Endothelial cell of umbilical vein (primary cell): ENCODE data around the gene POLR2J. TPM values are rescaled to one million over a fixed set of nuclear protein-coding genes. Genes with fewer than 3 reads are reported as not detected.

Experiments
- BruUV-seq: library from RNA; stranded (reverse); fragments of 400-500 nt; replicated peaks from 2 replicates; lab custom pipeline; 2021; lab: Mats Ljungman, UMichigan
- CTCF ChIA-PET: fragments of 300-600, 350-600 bp; sonication (Branson Sonifier 250); formaldehyde crosslinking; loops from one replicate; lab custom pipeline; 2021; ENCODE audit warnings: antibody characterized with exemption, inconsistent platforms; lab: Charles Lee
- POLR2A ChIA-PET: fragments of 300-600, 350-600 bp; sonication (Branson Sonifier 250); formaldehyde crosslinking; loops from one replicate; lab custom pipeline; 2021; ENCODE audit warnings: antibody characterized with exemption, inconsistent platforms; lab: Charles Lee
- DNase-seq: peaks from one replicate; pipeline ENCODE4 v3.0.0-alpha.2; 2011; ENCODE audit warnings: low read depth, low spot score
- FAIRE-seq: peaks from 2 replicates; lab custom pipeline; 2011; peaks lifted over from hg19 to GRCh38; lab: Jason Lieb, UNC
- H2AFZ ChIP-seq: 2 replicates; pipeline ENCODE4 v1.6.0; 2012; ENCODE audit warnings: low read depth, low read length, control low read depth, inconsistent platforms
- H3K27ac ChIP-seq: 2 replicates; pipeline ENCODE4 v1.5.1; 2011; ENCODE audit warnings: low read depth, mild to moderate bottlenecking, control low read depth, low read length, moderate library complexity; ENCODE audit not compliant: insufficient read depth
- H3K27me3 ChIP-seq, 2 experiments: 2 replicates each; pipeline versions ENCODE4 v1.6.0 to v1.6.1; 2011; ENCODE audit warnings: low read length in 2 of 2, mixed read lengths in 1 of 2; ENCODE audit not compliant: control insufficient read depth in 2 of 2, insufficient read depth in 2 of 2
- H3K36me3 ChIP-seq, 2 experiments: 2 replicates in 1 of 2; 3 replicates in 1 of 2; pipeline ENCODE4 v1.5.1; 2011; ENCODE audit warnings: low read length in 2 of 2, mild to moderate bottlenecking in 1 of 2, moderate library complexity in 1 of 2; ENCODE audit not compliant: control insufficient read depth in 2 of 2, insufficient read depth in 2 of 2; ENCODE audit errors: extremely low read depth in 1 of 2
- H3K4me1 ChIP-seq: 3 replicates; pipeline ENCODE4 v1.5.1; 2011; ENCODE audit warnings: mild to moderate bottlenecking, low read length; ENCODE audit not compliant: control insufficient read depth, insufficient read depth; ENCODE audit errors: extremely low read depth
- H3K4me2 ChIP-seq: 2 replicates; pipeline ENCODE4 v1.6.1; 2011; ENCODE audit warnings: low read length, control low read depth, mixed read lengths; ENCODE audit not compliant: insufficient read depth
- H3K4me3 ChIP-seq, 3 experiments: fragments of 200-600 bp in 1 of 3; sonication (generic), shearing (Covaris generic) in 1 of 3; replicated peaks in 1 of 3; 2 replicates each; pipeline ENCODE4 v1.5.1; 2011 to 2016; ENCODE audit warnings: control low read depth in 3 of 3, low read length in 3 of 3, mild to moderate bottlenecking in 2 of 3, inconsistent platforms in 1 of 3, low read depth in 1 of 3, moderate library complexity in 1 of 3; ENCODE audit not compliant: insufficient read depth in 1 of 3
- H3K79me2 ChIP-seq: 2 replicates; pipeline ENCODE4 v1.6.0; 2012; ENCODE audit warnings: low read length, inconsistent platforms; ENCODE audit not compliant: control insufficient read depth, insufficient read depth
- H3K9ac ChIP-seq: replicated peaks from 2 replicates; pipeline ENCODE3; 2011; ENCODE audit warnings: low read length, control low read depth; ENCODE audit not compliant: insufficient read depth; ENCODE audit errors: extremely low read depth
- H3K9me1 ChIP-seq: replicated peaks from 3 replicates; pipeline ENCODE4 v1.6.0; 2011; ENCODE audit warnings: mild to moderate bottlenecking, low read length; ENCODE audit not compliant: control insufficient read depth, insufficient read depth; ENCODE audit errors: extremely low read depth
- H3K9me3 ChIP-seq: replicated peaks from 2 replicates; pipeline ENCODE4 v1.5.1; 2012; ENCODE audit warnings: low read length, inconsistent platforms; ENCODE audit not compliant: control insufficient read depth, insufficient read depth
- H4K20me1 ChIP-seq: replicated peaks from 2 replicates; pipeline ENCODE3; 2011; ENCODE audit warnings: mild to moderate bottlenecking, low read length; ENCODE audit not compliant: control insufficient read depth, insufficient read depth; ENCODE audit errors: extremely low read depth
- EZH2 ChIP-seq: IDR thresholded peaks from 2 replicates; pipeline ENCODE4 v1.6.1; 2012; ENCODE audit warnings: borderline replicate concordance, low read depth, mild to moderate bottlenecking, moderate library complexity, low read length, inconsistent platforms; ENCODE audit not compliant: severe bottlenecking
- MAX ChIP-seq: IDR thresholded peaks from 2 replicates; pipeline ENCODE4 v1.6.1; 2011; ENCODE audit not compliant: insufficient read depth, insufficient read length
- MYC ChIP-seq: IDR thresholded peaks from one replicate; pipeline ENCODE4 v1.6.1; 2011; ENCODE audit warnings: mild to moderate bottlenecking, low read depth, low read length
- POLR2A ChIP-seq: IDR thresholded peaks from 2 replicates; pipeline ENCODE4 v1.6.1; 2012; ENCODE audit warnings: low read depth, mild to moderate bottlenecking, control low read depth, low read length
- POLR2AphosphoS5 ChIP-seq: IDR thresholded peaks from 2 replicates; pipeline ENCODE4 v1.6.1; 2012; ENCODE audit warnings: low read depth, mild to moderate bottlenecking, control low read depth, low read length, moderate library complexity; ENCODE audit not compliant: insufficient read depth
- dilution Hi-C: fragments of 300-500 bp; cut with MboI; formaldehyde crosslinking; loops from one replicate; pipeline ENCODE4 v1.15.0; 2019; ENCODE audit warnings: low sequenced_read_pairs; ENCODE audit not compliant: extremely low pct_ligation_motif_present
- intact Hi-C: fragments of 100-400 bp; cut with micrococcal nuclease; formaldehyde crosslinking; loops from one replicate; pipeline ENCODE4 v1.10.0; 2022
- polyA plus RNA-seq, 4 experiments: library from polyadenylated mRNA; depleted of rRNA in 3 of 4; stranded (reverse) in 3 of 4; unstranded in 1 of 4; fragments of >200 nt; gene quantifications; 2 replicates each; pipeline versions ENCODE4 v1.2.1 to v1.2.3, GENCODE V29; 2011 to 2012; ENCODE audit warnings: missing spikeins in 1 of 4
- total RNA-seq: library from RNA; stranded (reverse); gene quantifications from 2 replicates; pipeline ENCODE4 v1.2.3, GENCODE V29; 2021

Gene POLR2J
- total and polyA plus RNA-seq, 2 donors (not counting 3 experiments of a cell fraction or from before 2014, with no cell fraction given): 48.7 to 93.6 TPM

GRCh38 chr7:102464577-102465280 is 14.0 kb downstream of the POLR2J start, which contains the start of the genes ALKBH4 and LRWD1:
ALKBH4 (minus strand) TSS chr7:102464863; CDS start chr7:102464836, 27 bp downstream.
LRWD1 (plus strand) TSS chr7:102464984; CDS start chr7:102465081, 97 bp downstream.
- ChIA-PET CTCF (interaction anchor here (0.7 to 1.4 kb wide), 7 partner anchors 13 to 60 kb away, joined by 3 to 10 read pairs (median 4); no protein-coding TSS in a partner anchor), POLR2A (no interaction called here)
- Histone ChIP-seq H3K9ac (peak within 1 kb of the TSS; percentile 84), H3K4me1 (peaks cover 9% of the 10 kb centered on the region), H3K79me2 (peaks cover 6% of the 10 kb centered on the region), H3K27ac (peak within 1 kb of the TSS; percentile 28), H3K9me1 (no peaks in the 10 kb centered on the region), H3K9me3 (no peaks in the 10 kb centered on the region), H2AFZ (peak within 1 kb of the TSS; percentile 96), H4K20me1 (no peaks in the 10 kb centered on the region), H3K36me3 (peaks cover 0 to 5% of the 10 kb centered on the region in 2 experiments), H3K4me2 (peak within 1 kb of the TSS; percentile 53), H3K4me3 (peak within 1 kb of the TSS; percentile 63 to 81 (median 70)), H3K27me3 (no peaks in the 10 kb centered on the region)
- BruUV-seq: no TSS peak
- TF ChIP-seq POLR2A (peak; percentile 71), MYC (peak; percentile 37), POLR2AphosphoS5 (peak; percentile 85), MAX (peak; percentile 76), EZH2 (no peak)
- DNase-seq (peak; percentile 91), FAIRE-seq (peak; percentile 97)
- intact Hi-C loops: loop anchor here (1.0 kb wide), 3 partner anchors 31 to 68 kb away; partner anchors contain the start of genes ORAI2 and PRKRIP1
- dilution Hi-C loops: no loop called here
